ENCODE results near the gene PRR7. TPM values are rescaled to one million over a fixed set of nuclear protein-coding genes. Genes with fewer than 3 reads are reported as not detected.
A peak's percentile ranks its signal among the peaks of the same experiment; 100 is the strongest.

PRR7 gene
- total RNA-seq, 1 experiment from 2014 or later, result 40.6 TPM

GRCh38 chr5:177404641-177405179, 41.9 kb upstream of the PRR7 start:
- peak overlapping the region; percentile 80 for H3K4me3 ChIP-seq (ENCODE audit: low read length)
- H3K36me3 ChIP-seq (ENCODE audit: low read depth, low read length), result no peaks in the 10 kb centered on the region
- POLR2A ChIA-PET (ENCODE audit: unreplicated experiment), result interaction anchor here (0.6 to 0.7 kb wide), 2 partner anchors 103 to 754 kb away, joined by 3 read pairs; no protein-coding TSS in a partner anchor
- H3K9me2 ChIP-seq (replicated peaks; ENCODE audit: low read length), result no peaks in the 10 kb centered on the region
- intact Hi-C loops (cut with micrococcal nuclease), result loop anchor here (1.0 kb wide), 2 partner anchors 50 to 97 kb away; no protein-coding TSS in a partner anchor
- CTCF ChIA-PET, result interaction anchor here (0.5 to 3.1 kb wide), 14 partner anchors 14 to 93 kb away, joined by 3 to 36 read pairs (median 5); partner anchors contain the start of genes DBN1, GRK6 and PDLIM7
- H3K9me3 ChIP-seq (ENCODE audit: low read length), result no peaks in the 10 kb centered on the region
- H3K27me3 ChIP-seq (ENCODE audit: low read length), result no peaks in the 10 kb centered on the region
- no peaks in the 10 kb centered on the region for H3K79me2 ChIP-seq (ENCODE audit: low read length)
- no peaks in the 10 kb centered on the region for H3F3A ChIP-seq (ENCODE audit: low read length, unreplicated experiment)
- DNase-seq (no peak), ATAC-seq (no peak)
- peak overlapping the region; percentile 86 for H2AFZ ChIP-seq (ENCODE audit: low read length)
- BruUV-seq (replicated peaks), result no TSS peak
- H3K4me2 ChIP-seq (ENCODE audit: low read length), result peak overlapping the region; percentile 99
- peaks cover 13% of the 10 kb centered on the region for H3K4me1 ChIP-seq (ENCODE audit: insufficient read depth, low read length)
- TF ChIP-seq EZH2 (IDR thresholded peaks at IDR 0.05; ENCODE audit: low read length, unreplicated experiment) (no peak), CTCF (conservative IDR thresholded peaks at IDR 0.05; ENCODE audit: low read depth, low read length) (no peak), EZH2phosphoT487 (IDR thresholded peaks at IDR 0.05; ENCODE audit: borderline replicate concordance, low read length) (no peak)
- peak overlapping the region; percentile 70 for H3K9ac ChIP-seq (ENCODE audit: low read length)
- H4K20me1 ChIP-seq (ENCODE audit: low read length), result no peaks in the 10 kb centered on the region
- H3K27ac ChIP-seq (ENCODE audit: low read length), result no peak overlapping the region

- no peak overlapping the region for H2AFZ ChIP-seq (ENCODE audit: low read length)
- no peaks in the 10 kb centered on the region for H3K9me2 ChIP-seq (replicated peaks; ENCODE audit: low read length)
- no peak overlapping the region for H3K9ac ChIP-seq (ENCODE audit: low read length)
- no peak overlapping the region for H3K27ac ChIP-seq (ENCODE audit: low read length)
- H3K79me2 ChIP-seq (ENCODE audit: low read length), result no peaks in the 10 kb centered on the region
- peak overlapping the region; percentile 99; the same call in 1 of the 2 replicates for H3K4me2 ChIP-seq (ENCODE audit: low read length)
- no peaks in the 10 kb centered on the region for H3F3A ChIP-seq (ENCODE audit: low read length, unreplicated experiment)
- no peak for TF ChIP-seq CTCF (conservative IDR thresholded peaks at IDR 0.05; ENCODE audit: low read depth, low read length)
- no peak for TF ChIP-seq EZH2phosphoT487 (IDR thresholded peaks at IDR 0.05; ENCODE audit: borderline replicate concordance, low read length)
- TF ChIP-seq EZH2 (IDR thresholded peaks at IDR 0.05; ENCODE audit: low read length, unreplicated experiment), result no peak
- H3K9me3 ChIP-seq (ENCODE audit: low read length), result no peaks in the 10 kb centered on the region
- no peaks in the 10 kb centered on the region for H3K36me3 ChIP-seq (ENCODE audit: low read depth, low read length)
- intact Hi-C loops (cut with micrococcal nuclease), result no loop called here
- CTCF ChIA-PET, result interaction anchor here (0.6 kb wide), 1 partner anchor 19 kb away, joined by 3 read pairs; no protein-coding TSS in a partner anchor
- H4K20me1 ChIP-seq (ENCODE audit: low read length), result no peaks in the 10 kb centered on the region
- no peaks in the 10 kb centered on the region for H3K27me3 ChIP-seq (ENCODE audit: low read length)
- ATAC-seq, result no peak
- H3K4me3 ChIP-seq (ENCODE audit: low read length), result no peak overlapping the region
- DNase-seq, result no peak
- no TSS peak for BruUV-seq (replicated peaks)
- peaks cover 13% of the 10 kb centered on the region for H3K4me1 ChIP-seq (ENCODE audit: insufficient read depth, low read length)
- POLR2A ChIA-PET (ENCODE audit: unreplicated experiment), result no interaction called here
Observed at GRCh38 chr5:177405312-177405711, 41.3 kb upstream of the PRR7 start.

GRCh38 chr5:177405805-177406204, 40.8 kb upstream of the PRR7 start:
- BruUV-seq (replicated peaks), result no TSS peak
- DNase-seq (no peak), ATAC-seq (no peak)
- Histone ChIP-seq H3K27ac (ENCODE audit: low read length) (no peak overlapping the region), H3K9me2 (replicated peaks; ENCODE audit: low read length) (no peaks in the 10 kb centered on the region), H3K9me3 (ENCODE audit: low read length) (no peaks in the 10 kb centered on the region), H3K79me2 (ENCODE audit: low read length) (no peaks in the 10 kb centered on the region), H2AFZ (ENCODE audit: low read length) (no peak overlapping the region), H4K20me1 (ENCODE audit: low read length) (no peaks in the 10 kb centered on the region), H3K9ac (ENCODE audit: low read length) (no peak overlapping the region), H3F3A (ENCODE audit: low read length, unreplicated experiment) (no peaks in the 10 kb centered on the region), H3K4me2 (ENCODE audit: low read length) (no peak overlapping the region), H3K27me3 (ENCODE audit: low read length) (no peaks in the 10 kb centered on the region), H3K4me1 (ENCODE audit: insufficient read depth, low read length) (peaks cover 13% of the 10 kb centered on the region), H3K4me3 (ENCODE audit: low read length) (no peak overlapping the region), H3K36me3 (ENCODE audit: low read depth, low read length) (no peaks in the 10 kb centered on the region)
- no peak for TF ChIP-seq EZH2 (IDR thresholded peaks at IDR 0.05; ENCODE audit: low read length, unreplicated experiment)
- TF ChIP-seq EZH2phosphoT487 (IDR thresholded peaks at IDR 0.05; ENCODE audit: borderline replicate concordance, low read length), result no peak
- no peak for TF ChIP-seq CTCF (conservative IDR thresholded peaks at IDR 0.05; ENCODE audit: low read depth, low read length)
- intact Hi-C loops (cut with micrococcal nuclease), result no loop called here
- CTCF ChIA-PET, result interaction anchor here (0.6 kb wide), 1 partner anchor 18 kb away, joined by 3 read pairs; no protein-coding TSS in a partner anchor
- POLR2A ChIA-PET (ENCODE audit: unreplicated experiment), result no interaction called here
